PC-3 (cell line): ENCODE measurements around the gene ZNF785.
"Not testable (repeated sequence)": the region's sequence is repeated elsewhere in the genome, so short reads cannot be mapped to it uniquely, and the experiment has no call there.

ENCODE experiments used
- EZH2 ChIP-seq: fragments of 300-600 bp; sonication (generic); IDR thresholded peaks from one replicate; pipeline ENCODE4 v1.6.1; 2017; ENCODE audit warnings: antibody characterized with exemption, mild to moderate bottlenecking, low read length; ENCODE audit not compliant: unreplicated experiment
- EZH2phosphoT487 ChIP-seq: fragments of 300-600 bp; sonication (generic); IDR thresholded peaks from 2 replicates; pipeline ENCODE4 v1.6.1; 2018; ENCODE audit warnings: mild to moderate bottlenecking, antibody characterized with exemption, low read length, borderline replicate concordance
- TF ChIP-seq, protein P1 (sequence below): fragments of 300-600 bp; sonication (generic); conservative IDR thresholded peaks from 2 replicates; pipeline ENCODE4 v1.5.1; 2017; ENCODE audit warnings: antibody characterized with exemption, low read depth, mild to moderate bottlenecking, low read length

GRCh38 chr16:30589582-30589981 is 4.1 kb upstream of the ZNF785 start:
- TF ChIP-seq EZH2, EZH2phosphoT487: not testable (repeated sequence)
- TF ChIP-seq, protein P1, sequence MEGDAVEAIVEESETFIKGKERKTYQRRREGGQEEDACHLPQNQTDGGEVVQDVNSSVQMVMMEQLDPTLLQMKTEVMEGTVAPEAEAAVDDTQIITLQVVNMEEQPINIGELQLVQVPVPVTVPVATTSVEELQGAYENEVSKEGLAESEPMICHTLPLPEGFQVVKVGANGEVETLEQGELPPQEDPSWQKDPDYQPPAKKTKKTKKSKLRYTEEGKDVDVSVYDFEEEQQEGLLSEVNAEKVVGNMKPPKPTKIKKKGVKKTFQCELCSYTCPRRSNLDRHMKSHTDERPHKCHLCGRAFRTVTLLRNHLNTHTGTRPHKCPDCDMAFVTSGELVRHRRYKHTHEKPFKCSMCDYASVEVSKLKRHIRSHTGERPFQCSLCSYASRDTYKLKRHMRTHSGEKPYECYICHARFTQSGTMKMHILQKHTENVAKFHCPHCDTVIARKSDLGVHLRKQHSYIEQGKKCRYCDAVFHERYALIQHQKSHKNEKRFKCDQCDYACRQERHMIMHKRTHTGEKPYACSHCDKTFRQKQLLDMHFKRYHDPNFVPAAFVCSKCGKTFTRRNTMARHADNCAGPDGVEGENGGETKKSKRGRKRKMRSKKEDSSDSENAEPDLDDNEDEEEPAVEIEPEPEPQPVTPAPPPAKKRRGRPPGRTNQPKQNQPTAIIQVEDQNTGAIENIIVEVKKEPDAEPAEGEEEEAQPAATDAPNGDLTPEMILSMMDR, result not testable (repeated sequence)
